Measurements from ENCODE around the gene CAB39L.

DNA sequence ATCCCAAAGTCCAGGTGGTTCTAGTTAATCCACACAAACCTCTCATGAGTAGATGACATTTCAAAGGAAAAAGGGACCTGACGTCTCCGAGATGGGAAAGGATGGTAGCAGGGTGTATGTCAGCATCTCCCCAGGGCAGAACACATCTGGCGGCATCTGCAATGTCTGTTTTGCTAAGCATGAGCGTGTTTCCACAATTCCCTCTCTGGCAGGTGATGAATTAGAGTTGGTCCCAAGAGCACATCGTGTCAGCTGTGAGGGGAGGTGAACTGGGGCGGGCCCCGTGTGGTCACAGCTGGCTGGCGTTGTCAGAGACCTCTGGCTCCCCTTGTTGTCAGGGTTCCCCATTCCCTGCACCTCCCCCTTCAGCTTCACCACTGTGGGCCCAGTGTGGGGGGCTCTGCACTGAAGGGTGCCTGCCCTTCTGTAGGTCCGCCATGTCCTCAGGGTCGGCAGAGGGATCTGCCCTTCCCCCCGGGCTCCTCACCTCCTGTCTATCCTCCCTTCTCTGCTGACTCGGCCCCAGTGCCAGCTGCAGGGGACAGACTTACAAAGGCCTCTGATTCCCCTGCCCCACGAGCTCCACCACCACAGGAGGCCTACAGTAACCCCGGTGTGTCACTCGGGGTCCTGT, 138.0 kb downstream of the CAB39L start:
- TF ChIP-seq CTCF (IDR thresholded peaks at IDR 0.05): no peak
- no peak for TF ChIP-seq YY1 (IDR thresholded peaks at IDR 0.05; ENCODE audit: low read depth)
- TF ChIP-seq MXI1 (IDR thresholded peaks at IDR 0.05; ENCODE audit: low read depth, low read length): no peak
- no peak for TF ChIP-seq TCF12 (IDR thresholded peaks at IDR 0.05)
- TF ChIP-seq, protein P1, sequence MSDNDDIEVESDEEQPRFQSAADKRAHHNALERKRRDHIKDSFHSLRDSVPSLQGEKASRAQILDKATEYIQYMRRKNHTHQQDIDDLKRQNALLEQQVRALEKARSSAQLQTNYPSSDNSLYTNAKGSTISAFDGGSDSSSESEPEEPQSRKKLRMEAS (IDR thresholded peaks at IDR 0.05; ENCODE audit: low read depth): no peak
- TF ChIP-seq EP300 (IDR thresholded peaks at IDR 0.05; ENCODE audit: borderline replicate concordance in 1 of 2, low read depth in 1 of 2, low read length in 1 of 2): no peak
- no peak for TF ChIP-seq EZH2phosphoT487 (IDR thresholded peaks at IDR 0.05; ENCODE audit: borderline replicate concordance, low read depth)
- no peak for TF ChIP-seq SIN3A (IDR thresholded peaks at IDR 0.05; ENCODE audit: borderline replicate concordance, low read depth, low read length)
- no peak for TF ChIP-seq RXRA (IDR thresholded peaks at IDR 0.05; ENCODE audit: borderline replicate concordance, low read depth)
- no peak for TF ChIP-seq SMC3 (IDR thresholded peaks at IDR 0.05; ENCODE audit: low read depth, low read length)
- no peak for TF ChIP-seq POLR2AphosphoS5 (IDR thresholded peaks at IDR 0.05; ENCODE audit: low read depth, low read length)
- no peak for TF ChIP-seq TEAD4 (IDR thresholded peaks at IDR 0.05; ENCODE audit: borderline replicate concordance, insufficient read depth)
